HG02943 (cell line): ENCODE results near the gene ACVR1C.

Experiments used
- ATAC-seq: cut with Tn5 transposase; IDR thresholded peaks from one replicate; pipeline ENCODE4 v1.9.1; 2021; ENCODE audit warnings: mild to moderate bottlenecking, low read depth, moderate library complexity; ENCODE audit not compliant: unreplicated experiment

ACVR1C gene

DNA sequence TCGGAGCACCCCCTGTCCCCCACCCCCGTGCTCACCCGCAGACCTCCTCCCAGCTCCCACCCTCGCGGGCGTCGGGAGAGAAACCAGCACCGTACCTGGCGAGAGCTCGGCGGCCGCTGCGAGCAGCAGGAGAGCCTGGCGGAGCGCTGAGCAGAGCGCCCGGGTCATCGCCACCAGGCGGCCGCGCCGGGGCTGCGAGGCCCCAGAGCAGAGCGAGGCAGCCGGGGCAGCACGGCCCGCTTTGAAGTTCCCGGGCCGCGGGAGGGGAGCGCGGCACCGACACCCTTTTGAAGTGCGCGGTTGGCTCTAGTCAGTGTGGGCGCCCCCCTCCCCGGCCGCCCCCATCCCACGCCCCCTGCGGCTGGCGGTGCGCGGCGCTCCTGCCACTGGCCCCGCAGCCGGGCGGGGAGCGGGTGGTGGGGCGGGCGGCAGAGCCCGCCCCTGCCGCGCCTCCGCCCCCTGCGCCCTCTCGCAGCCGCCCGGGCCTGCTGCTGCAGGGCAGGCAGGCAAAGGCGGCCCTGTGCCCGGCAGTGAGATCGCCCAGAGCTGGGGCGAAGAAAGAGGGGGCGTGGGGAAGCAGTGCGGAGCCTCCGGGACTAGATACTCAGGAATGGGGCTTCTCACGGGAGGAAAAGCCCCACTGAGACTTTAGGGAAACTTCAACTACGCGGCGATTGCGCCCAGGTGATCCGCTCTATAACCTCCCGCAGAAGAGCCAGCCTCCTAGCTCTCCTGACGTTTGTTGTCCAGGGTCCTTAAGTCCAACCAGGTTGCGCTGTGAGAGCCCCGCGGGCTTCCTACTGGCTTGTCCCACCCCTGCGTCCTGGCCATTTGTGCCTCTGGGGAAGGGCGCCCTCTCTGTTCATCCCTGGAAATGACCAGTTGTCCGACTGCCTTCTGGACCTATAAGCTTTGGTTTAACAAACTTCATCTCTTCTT, at the start of gene ACVR1C:
TSS of gene ACVR1C (minus strand) at position 388 of the 939 bp plus-strand sequence. CDS start at position 168, 220 bp downstream.
- ATAC-seq, result peak; percentile 82

DNA sequence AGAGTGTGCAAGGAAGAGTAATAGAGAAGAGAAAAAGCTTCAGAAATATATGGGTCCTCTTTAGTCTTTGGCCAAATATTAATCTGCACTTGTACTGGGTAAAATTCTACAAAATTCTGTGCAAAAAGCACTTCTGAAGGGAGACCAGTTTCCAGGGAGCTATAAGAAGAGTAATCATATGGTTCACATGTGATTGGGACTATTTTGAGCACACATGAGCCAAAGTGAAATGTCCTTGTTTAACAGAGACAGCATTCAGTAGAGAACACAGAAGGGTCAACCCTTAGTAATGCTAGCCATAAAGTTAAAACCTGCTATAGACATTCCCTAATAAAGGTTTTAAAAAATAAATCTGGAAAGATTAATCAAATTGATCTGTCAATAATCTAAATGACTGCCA, 49.3 kb upstream of the ACVR1C start:
- ATAC-seq, result no peak

DNA sequence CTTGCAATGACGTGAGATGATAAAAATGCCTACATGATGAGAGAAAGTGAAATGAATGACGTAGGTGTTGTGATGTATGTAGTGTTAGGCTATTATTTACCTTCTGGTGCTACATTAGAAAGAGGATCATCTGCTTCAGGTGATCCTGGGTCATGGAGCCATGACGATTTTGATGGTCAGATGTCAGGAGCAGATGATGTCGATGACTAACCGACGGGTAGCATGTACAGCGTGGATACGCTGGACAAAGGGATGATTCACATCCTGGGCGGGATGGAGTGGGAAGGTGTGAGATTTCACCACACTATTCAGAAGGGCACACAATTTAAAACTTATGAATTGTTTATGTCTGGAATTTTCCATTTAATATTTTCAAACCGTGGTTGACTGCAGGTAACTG, 43.5 kb upstream of the ACVR1C start:
- ATAC-seq, result no peak

DNA sequence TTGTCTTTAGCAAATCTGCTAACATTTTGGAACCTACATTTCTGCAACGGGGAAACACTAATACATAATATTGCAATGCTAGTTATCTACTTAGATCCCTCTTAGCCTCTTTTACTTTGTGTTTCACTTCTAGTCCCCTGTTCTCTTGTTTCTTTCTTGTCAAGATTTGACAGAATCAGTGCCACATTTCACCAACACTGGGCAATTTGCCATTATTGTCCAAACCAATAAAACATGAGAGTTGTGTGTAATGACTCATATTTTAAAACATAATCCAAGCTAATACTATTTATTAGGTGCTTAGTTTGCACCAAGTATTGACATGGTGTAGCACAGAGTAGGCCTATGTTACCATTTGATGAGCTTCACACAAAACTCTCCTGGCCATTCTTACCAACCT, 33.7 kb upstream of the ACVR1C start:
- ATAC-seq, result no peak

DNA sequence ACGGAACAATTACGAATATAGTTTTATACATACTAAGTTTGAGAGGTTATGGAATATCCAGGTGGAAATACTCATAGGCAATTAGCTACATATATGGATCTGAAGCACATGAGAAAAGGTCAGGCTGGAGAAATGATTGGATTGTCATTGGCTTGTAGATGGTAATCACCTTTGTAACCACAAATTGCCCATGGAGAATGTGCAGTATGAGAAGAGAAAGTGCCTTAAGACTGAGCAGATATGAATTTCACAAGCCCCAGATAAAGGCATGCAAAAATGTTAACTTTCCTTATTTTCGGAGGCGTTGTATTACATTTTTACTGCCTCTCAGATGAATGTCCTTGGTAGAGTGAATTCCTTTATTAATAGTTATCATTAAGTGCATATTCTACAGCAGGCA, 33.1 kb upstream of the ACVR1C start:
- no peak for ATAC-seq

DNA sequence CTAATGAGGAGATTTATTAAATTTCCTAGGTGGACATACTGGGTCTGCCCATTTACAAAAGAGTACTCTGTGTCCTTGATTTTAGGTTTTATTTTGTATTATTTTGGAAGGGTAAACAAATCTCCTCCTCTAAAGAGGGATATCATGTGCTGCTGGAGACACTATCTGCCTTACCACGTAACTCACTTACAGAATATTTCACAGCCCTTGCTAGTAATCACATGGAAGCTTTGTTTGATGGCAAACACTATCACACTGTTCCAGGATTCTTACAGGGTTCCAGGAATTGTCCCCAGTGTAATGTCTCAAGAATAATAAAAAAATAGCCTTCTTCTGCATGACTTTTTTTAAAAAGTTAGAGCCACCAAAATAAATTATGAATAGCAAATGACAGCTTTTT, 29.2 kb upstream of the ACVR1C start:
- no peak for ATAC-seq

DNA sequence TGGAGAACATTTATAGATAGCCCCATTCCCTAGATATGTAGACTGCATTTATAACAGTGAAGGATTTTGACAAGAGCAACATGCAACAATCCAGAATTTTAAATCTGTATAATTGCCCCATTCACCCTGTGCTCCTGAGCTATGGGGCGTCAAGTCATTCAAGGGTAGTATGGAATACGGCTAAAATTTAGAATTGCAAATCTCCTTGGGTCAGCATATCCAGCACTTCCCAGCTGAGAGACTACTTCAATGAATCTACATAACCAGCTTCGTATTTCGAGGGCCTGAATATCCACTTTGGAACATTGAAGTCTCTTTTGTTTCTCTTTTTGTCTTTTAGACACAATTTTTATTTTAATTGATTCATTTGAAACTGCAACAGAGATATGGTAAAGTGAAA, 28.4 kb upstream of the ACVR1C start:
- no peak for ATAC-seq

DNA sequence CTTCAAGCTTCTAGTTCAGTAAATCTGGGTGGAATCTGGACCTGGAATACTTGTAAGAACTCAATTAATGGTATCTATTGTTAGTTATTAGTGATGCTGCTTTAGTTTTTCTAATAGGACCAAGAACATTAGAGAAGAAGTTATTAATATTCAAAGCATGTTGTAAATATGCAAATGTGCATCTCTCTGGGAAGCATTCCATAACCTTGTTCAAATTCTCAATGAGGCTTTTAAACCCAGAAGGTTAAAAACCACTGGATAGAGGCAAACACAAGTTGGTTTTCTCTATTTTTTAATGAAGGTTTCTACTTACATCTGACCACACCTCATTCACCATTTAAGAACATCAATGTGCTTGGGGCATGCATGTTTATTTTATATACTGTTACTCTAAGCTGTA, 16.1 kb upstream of the ACVR1C start:
- ATAC-seq, result no peak

DNA sequence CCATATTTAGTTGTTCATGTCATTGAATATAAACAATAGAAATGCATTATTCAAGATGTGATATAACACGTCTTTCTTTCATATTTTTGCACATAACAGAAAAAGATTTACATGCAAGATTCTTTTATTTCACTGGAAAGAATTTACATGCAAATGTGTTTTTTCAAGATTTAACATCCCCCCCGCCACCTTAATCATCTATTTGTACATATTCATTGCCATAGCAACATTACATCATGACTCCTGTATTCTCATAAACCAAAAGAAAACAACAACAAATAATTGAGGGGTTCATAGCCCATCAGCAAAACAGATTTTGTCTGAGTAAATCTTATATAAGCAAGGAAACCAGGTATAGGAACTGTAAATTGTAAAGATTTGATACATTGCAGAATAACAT, 3.2 kb upstream of the ACVR1C start:
- ATAC-seq, result no peak

DNA sequence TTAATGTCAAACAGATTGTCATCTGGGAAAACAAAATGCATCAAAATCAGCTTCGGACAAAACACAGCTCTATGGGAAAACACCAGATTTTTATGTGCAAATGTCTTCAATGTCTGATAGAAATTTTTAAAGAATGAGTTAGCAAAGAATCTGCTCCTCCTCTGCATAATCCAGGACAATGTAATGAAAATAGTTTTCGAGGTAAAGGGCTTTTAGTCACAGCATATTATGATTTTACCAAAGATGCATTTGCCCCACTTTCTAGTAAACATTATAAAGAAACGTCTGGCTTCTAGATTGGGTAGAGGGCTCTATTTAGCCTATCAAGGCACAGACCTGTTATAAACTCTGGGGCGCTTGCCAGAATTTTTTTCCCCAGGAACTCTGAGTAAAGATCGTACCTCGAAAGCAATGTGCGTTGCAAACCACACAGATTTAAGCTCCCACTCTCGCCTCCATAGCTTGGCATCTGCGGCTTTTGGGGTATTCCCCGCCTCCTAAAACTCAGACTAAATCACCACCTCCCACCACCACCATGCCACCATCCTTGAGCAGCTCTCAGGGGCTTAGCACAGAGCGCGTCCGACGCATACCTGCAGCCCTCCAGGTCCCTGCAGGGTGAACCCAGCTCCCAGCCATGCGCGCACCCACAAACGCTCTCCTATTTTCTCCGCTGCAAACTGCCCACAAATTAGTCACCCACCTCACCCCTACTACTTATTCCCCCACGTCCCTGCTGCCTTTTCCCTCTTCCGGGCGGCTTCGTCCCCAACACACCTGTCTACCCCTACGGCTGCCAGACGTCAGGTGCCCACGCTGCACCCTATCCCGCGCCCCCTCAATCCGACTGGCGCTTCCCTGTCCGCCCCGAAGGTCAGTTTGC, 829 bp downstream of the ACVR1C start:
- peak; percentile 18 for ATAC-seq

DNA sequence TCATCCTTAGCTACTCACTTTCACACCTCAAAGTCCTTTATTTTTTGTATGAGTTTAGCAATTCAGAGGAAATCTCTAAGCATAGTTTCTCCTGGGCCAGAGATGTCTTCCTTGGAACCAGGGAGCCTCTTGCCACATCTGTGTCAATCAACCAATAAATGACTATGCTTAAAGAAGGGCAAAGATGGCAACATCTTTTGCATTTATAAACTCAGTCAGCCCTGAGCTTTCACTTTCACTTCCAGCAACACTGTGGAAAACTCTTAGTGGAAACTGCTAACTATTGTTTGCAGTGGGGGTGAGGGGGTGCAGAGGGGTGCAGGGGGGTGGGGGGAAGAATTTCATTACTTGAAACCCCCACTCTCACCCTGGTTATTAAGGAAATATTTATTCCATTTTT, 3.4 kb downstream of the ACVR1C start:
- ATAC-seq, result no peak

DNA sequence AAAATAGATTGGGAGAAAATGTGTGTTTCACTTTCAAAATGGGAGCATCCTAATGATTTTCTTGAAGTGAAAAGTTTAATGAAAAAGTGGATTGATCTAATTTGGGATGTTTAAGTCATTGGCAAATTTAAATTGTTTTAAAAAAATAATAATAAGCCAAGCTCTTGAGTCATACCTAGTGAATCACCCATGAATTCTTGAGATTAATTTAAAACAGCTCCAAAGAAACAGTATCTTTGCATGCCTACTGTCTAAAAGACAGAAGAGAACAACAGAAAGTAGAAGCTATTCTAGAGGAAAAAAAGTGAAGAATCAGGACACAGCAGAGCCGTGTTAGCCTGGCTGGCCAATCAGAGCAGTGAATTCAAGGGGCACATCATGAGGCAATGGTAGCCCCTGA, 7.7 kb downstream of the ACVR1C start:
- ATAC-seq, result no peak

DNA sequence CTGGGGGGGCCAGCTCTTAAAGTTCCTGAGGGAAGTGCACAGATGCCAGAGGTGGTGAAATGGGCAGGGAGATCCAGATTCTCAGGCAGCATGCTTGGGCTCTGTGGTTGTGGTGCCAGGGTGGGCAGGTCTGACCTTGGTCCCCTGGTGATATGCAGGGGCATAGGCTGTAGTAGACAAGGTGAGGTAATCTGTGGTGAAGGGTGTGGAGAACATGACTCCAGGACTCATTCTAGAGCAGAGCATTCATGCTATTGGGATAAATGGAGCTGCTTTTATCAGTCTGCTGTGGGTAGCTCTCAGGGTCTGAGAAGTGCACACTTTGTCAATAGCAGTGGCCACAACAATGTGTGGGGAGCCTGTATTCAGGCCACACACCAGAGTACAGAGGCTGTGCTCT, 16.9 kb downstream of the ACVR1C start:
- no peak for ATAC-seq

DNA sequence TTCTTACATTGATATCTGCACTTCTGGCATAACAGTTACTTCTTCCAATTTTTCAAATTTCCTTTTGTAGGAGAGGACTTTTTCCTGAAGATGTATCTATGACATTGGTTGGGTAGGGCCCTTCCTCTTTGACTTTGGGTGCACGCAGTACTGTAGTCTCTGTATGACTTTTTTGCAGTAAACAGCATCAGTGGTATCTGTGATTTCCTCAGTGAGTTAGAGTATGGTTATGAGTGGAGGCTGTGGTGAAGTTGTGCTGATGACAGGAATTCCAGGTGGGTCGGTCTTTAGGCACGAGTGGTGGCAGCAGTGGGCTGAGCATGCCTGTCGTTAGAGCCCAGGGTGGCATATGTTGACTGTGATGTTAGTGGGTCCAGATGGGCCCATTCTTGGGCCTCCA, 17.6 kb downstream of the ACVR1C start:
- no peak for ATAC-seq

DNA sequence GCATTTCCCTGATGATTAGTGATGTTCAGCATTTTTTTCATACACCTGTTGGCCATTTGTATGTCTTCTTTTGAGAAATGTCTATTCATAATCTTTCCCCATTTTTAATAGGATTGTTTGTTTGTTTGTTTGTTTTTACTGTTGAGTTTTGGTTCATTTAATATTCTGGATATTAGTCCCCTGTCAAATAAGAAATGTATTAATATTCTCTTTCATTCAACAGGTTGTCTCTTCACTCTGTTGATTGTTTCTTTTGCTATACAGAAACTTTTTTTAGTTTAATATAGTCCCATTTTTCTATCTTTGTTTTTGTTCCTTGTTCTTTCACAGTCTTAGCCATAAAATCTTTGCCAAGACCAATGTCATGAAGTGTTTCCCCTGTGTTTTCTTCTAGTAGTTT, 22.1 kb downstream of the ACVR1C start:
- no peak for ATAC-seq

DNA sequence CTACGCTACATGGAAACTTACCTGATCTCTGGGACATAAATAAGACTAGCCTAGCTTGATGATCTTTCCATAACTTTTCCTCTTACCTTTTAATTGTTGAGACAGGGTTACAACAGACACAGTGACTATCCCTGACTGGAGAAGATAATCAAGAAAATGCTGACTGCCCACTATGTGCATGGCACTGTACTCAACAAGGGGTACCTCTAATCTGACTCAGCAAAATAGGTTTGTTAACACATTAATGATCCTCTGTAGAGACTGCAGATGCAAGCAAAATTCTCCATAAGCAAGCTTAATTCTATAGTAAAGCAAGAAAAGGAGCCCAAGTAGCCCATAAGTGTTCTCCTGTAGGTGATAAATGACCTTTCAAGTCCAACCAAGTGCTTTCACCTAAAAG, 25.5 kb downstream of the ACVR1C start:
- no peak for ATAC-seq

DNA sequence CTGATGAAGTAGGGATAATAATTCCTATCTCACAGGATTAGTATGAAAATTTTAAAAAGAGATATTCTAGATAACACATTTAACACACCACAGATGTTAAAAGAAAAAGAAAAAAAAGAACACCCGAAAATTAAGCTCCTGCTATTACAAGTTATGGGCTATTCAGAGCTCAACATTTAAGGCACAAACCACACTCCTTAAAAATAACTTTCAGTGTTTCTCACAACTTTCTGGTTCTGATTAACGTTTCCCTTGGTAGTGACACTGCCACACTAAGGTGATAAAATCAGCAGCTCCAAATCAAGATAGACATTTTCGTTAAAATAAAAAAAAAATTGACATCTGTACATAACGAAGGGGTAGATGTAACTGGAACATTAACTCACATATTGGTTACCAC, 26.9 kb downstream of the ACVR1C start:
- ATAC-seq, result no peak

DNA sequence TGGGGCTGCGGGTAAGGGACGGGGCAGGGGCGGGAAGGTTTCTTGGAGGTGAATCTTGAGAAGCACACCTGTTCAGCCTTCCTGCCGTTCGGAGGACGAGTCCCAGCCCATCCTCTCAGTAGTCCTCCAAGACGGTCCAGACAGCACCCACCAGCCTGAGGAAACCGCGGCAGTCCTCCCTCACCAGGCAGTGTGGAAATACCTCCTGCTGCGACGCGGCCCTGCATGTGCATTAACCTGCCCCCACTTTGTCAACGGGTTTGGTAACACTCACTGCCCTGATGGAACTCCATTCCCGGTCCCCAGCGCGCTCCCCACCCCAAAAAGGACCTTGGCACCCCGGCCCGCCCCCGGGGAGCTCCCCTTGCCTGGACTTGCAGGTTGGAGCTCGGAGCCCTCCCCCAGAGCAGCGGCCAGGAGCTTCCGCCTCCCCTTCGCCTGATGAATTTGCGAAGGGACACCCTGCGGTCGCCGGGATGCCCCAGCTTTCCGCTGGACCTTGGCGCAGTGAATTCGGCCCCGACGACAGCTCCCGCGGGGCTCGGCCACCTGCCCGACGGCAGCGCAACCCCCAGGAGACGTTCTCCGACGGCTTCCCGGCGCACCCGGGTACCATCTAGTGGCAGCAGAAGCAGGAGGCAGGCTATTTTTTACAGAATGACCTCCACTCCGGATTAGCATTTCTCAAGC, 31.5 kb downstream of the ACVR1C start:
- ATAC-seq, result peak; percentile 77

DNA sequence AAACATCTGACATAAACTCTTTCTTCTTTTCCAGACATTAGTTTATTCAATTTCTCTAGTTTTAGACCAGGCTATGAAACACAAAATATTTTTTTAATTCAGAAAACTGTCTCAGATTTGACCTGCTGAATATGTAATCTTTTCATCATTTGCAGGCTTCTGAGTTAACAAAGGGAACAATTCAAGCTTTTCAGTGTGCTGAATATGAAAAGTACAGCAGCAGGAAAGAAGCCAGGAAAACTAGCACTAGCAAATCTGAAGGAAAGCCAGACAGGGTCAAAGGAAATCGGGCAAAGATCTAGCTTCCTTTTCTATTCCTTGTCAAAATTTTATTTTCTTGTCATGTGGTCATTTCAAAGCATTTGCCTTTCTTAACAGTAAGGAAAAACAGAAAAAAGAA, 35.3 kb downstream of the ACVR1C start:
- ATAC-seq, result no peak

DNA sequence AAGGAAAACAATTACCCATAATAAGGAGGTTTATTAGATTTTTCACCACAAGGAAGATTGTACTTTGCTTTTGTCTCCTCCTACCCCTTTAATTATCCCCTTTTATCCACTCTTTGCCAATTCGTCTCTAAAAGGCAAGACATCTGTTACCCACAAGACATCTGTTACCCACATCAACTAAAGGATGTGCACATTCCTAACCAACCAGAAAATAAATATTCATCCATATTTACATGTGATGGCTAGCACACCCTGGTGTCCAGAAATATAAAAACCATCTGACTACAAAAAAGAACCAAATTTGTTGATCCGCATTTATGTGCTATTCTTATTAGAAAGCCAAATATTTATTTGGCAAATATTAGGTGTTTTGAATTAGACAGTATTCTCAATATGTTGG, 35.7 kb downstream of the ACVR1C start:
- no peak for ATAC-seq

DNA sequence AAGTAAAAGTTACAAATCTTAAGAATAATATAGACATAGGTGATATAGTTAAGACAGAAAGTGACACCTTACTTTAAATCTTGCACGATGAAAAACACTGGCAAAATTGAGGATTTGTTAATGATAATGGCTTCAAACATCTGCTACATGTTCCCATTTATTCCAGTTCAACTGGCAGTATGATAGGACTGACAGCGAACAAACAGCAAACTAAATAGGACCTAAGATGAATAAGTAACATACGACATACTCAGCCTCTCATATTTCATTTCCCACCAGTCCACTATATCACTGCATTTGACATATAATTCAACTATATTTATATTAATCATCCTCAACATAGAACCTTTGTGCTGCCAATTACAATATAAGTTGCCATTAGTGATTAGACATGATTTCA, 36.3 kb downstream of the ACVR1C start:
- ATAC-seq, result no peak
